HepG2 (cell line): ENCODE results near the gene MRI1. TPM values are rescaled to one million over a fixed set of nuclear protein-coding genes. Genes with fewer than 3 reads are reported as not detected.

ENCODE experiments used
- ATAC-seq: fragments of 200-7000 bp; cut with Tn5 transposase; 3 replicates; pipeline ENCODE4 v1.9.1; 2020; ENCODE audit warnings: mild to moderate bottlenecking, moderate library complexity
- BruUV-seq: library from RNA; stranded (reverse); fragments of 400-500 nt; replicated peaks from 2 replicates; lab custom pipeline; 2021; lab: Mats Ljungman, UMichigan
- CTCF ChIA-PET: fragments of 300-600 bp; formaldehyde crosslinking; extraction: SDS; loops from one replicate; lab custom pipeline; 2021; ENCODE audit warnings: low total read pairs, inconsistent platforms, low intra/inter-chr PET ratio; lab: Yijun Ruan, JAX
- POLR2A ChIA-PET: fragments of 350-600 bp; sonication (Branson Sonifier 250); formaldehyde crosslinking; loops from one replicate; lab custom pipeline; 2020; ENCODE audit warnings: antibody characterized with exemption, inconsistent platforms; lab: Yijun Ruan, JAX
- DNase-seq: peaks from one replicate; pipeline ENCODE4 v3.0.0-alpha.2; 2015; ENCODE audit warnings: low spot score
- FAIRE-seq: peaks from 3 replicates; lab custom pipeline; 2011; peaks lifted over from hg19 to GRCh38; lab: Jason Lieb, UNC
- H2AFZ ChIP-seq: one replicate; pipeline ENCODE4 v1.6.1; 2011; ENCODE audit warnings: low read length, inconsistent platforms
- H3K27ac ChIP-seq: fragments of 300-600 bp; 3 replicates; pipeline ENCODE4 v1.8.0; 2011; ENCODE audit warnings: mixed run types, mild to moderate bottlenecking, mixed read lengths, low read length, inconsistent platforms; ENCODE audit not compliant: insufficient read depth; ENCODE audit errors: extremely low read length
- H3K27me3 ChIP-seq, 2 experiments: fragments of 200-600 bp in 1 of 2; 2 replicates in 1 of 2; 3 replicates in 1 of 2; pipeline versions ENCODE4 v1.6.0 to v1.8.0; 2011; ENCODE audit warnings: low read length in 2 of 2, mild to moderate bottlenecking in 2 of 2, moderate library complexity in 2 of 2, inconsistent platforms in 1 of 2; ENCODE audit not compliant: insufficient read depth in 2 of 2, control insufficient read depth in 1 of 2
- H3K36me3 ChIP-seq, 2 experiments: fragments of 200-600 bp in 1 of 2; replicated peaks in 1 of 2; 2 replicates in 1 of 2; 3 replicates in 1 of 2; pipeline versions ENCODE4 v1.5.1 to v1.8.0; 2011; ENCODE audit warnings: low read length in 2 of 2, inconsistent platforms in 1 of 2; ENCODE audit not compliant: insufficient read depth in 2 of 2, control insufficient read depth in 1 of 2
- H3K4me1 ChIP-seq: 2 replicates; pipeline ENCODE4 v1.5.1; 2012; ENCODE audit warnings: low read length, inconsistent platforms; ENCODE audit not compliant: insufficient read depth
- H3K4me2 ChIP-seq: 2 replicates; pipeline ENCODE4 v1.6.0; 2011; ENCODE audit warnings: low read depth, low read length, inconsistent platforms
- H3K4me3 ChIP-seq, 3 experiments: fragments of 200-600 bp in 1 of 3; sonication (generic), shearing (Covaris generic) in 1 of 3; replicated peaks in 1 of 3; 2 replicates each; pipeline ENCODE4 v1.5.1; 2011 to 2016; ENCODE audit warnings: low read length in 3 of 3, inconsistent platforms in 2 of 3, low read depth in 2 of 3, mild to moderate bottlenecking in 2 of 3, control low read depth in 1 of 3, mixed read lengths in 1 of 3; ENCODE audit not compliant: insufficient read depth in 1 of 3
- H3K79me2 ChIP-seq: one replicate; pipeline ENCODE4 v1.6.1; 2011; ENCODE audit warnings: low read length, inconsistent platforms; ENCODE audit not compliant: insufficient read depth
- H3K9ac ChIP-seq: 2 replicates; pipeline ENCODE4 v1.6.0; 2011; ENCODE audit warnings: mild to moderate bottlenecking, low read depth, low read length, inconsistent platforms; ENCODE audit not compliant: insufficient read depth
- H3K9me3 ChIP-seq: 2 replicates; pipeline ENCODE4 v1.5.1; 2012; ENCODE audit warnings: mild to moderate bottlenecking, low read length
- H4K20me1 ChIP-seq: 2 replicates; pipeline ENCODE4 v1.6.0; 2011; ENCODE audit warnings: inconsistent platforms, mild to moderate bottlenecking, low read length, moderate library complexity; ENCODE audit not compliant: insufficient read depth
- BATF2 ChIP-seq: sonication (generic); formaldehyde crosslinking; IDR thresholded peaks from 2 replicates; pipeline ENCODE4 v1.8.0; 2022; ENCODE audit warnings: mild to moderate bottlenecking, missing genetic modification reagents, moderate library complexity
- DNMT3B ChIP-seq: conservative IDR thresholded peaks from 2 replicates; pipeline ENCODE4 v1.6.1; 2016; ENCODE audit warnings: missing biosample characterization, control low read depth
- KIAA2018 ChIP-seq: sonication (generic); formaldehyde crosslinking; IDR thresholded peaks from 2 replicates; pipeline ENCODE4 v1.5.0; 2020; ENCODE audit warnings: mild to moderate bottlenecking, missing genetic modification reagents, borderline replicate concordance
- PAF1 ChIP-seq: IDR thresholded peaks from 2 replicates; pipeline ENCODE4 v1.6.1; 2016; ENCODE audit warnings: missing genetic modification reagents, missing compliant biosample characterization
- ZBTB38 ChIP-seq: sonication (generic); formaldehyde crosslinking; IDR thresholded peaks from 2 replicates; pipeline ENCODE4 v1.5.1; 2020; ENCODE audit warnings: mild to moderate bottlenecking, missing genetic modification reagents
- ZNF280B ChIP-seq: sonication (generic); formaldehyde crosslinking; IDR thresholded peaks from 2 replicates; pipeline ENCODE4 v1.5.0; 2020; ENCODE audit warnings: missing genetic modification reagents, mild to moderate bottlenecking, borderline replicate concordance
- ZNF3 ChIP-seq: IDR thresholded peaks from 2 replicates; pipeline ENCODE4 v1.7.0; 2017; ENCODE audit warnings: inconsistent platforms
- ZNF770 ChIP-seq: sonication (generic); formaldehyde crosslinking; IDR thresholded peaks from 2 replicates; pipeline ENCODE4 v1.5.0; 2020; ENCODE audit warnings: mild to moderate bottlenecking, missing genetic modification reagents
- WGBS: methylation state at CpG from one replicate; pipeline ENCODE4 v1.1.6; 2017; ENCODE audit warnings: low lambda C conversion rate; 5-methylcytosine and 5-hydroxymethylcytosine counted together
- in situ Hi-C: cut with HindIII; loops from 2 replicates; pipeline ENCODE4 v1.10.0; 2017; ENCODE audit warnings: low pct_unique_long_range_greater_than_20kb; ENCODE audit not compliant: extremely low pct_ligation_motif_present
- intact Hi-C: fragments of 100-400 bp; cut with micrococcal nuclease; formaldehyde crosslinking; loops from one replicate; pipeline ENCODE4 v1.10.0; 2022; ENCODE audit not compliant: unreplicated experiment
- polyA plus RNA-seq, 8 experiments: library from polyadenylated mRNA; depleted of rRNA in 3 of 8; stranded (reverse) in 7 of 8; unstranded in 1 of 8; fragments of >200 nt; fragmentation: Illumina TruSeq in 4 of 8; extraction: Trizol in 4 of 8; gene quantifications; 2 replicates each; pipeline versions ENCODE4 v1.2.1 to v1.2.3, GENCODE V29; 2011 to 2016; ENCODE audit warnings: low read depth in 4 of 8, missing spikeins in 1 of 8, mixed read lengths in 1 of 8; ENCODE audit not compliant: insufficient read depth in 1 of 8
- total RNA-seq, 5 experiments: library from RNA; depleted of rRNA; stranded (reverse); fragments of >200 nt; fragmentation: Illumina TruSeq; extraction: Trizol; gene quantifications; 2 replicates each; pipeline ENCODE4 v1.2.3, GENCODE V29; 2016; ENCODE audit warnings: low read depth in 1 of 5

The MRI1 gene
- total and polyA plus RNA-seq, 2 of the 13 experiments (the other 11 are each of a cell fraction or from before 2014, with no cell fraction given), result 20.1 to 20.6 TPM

- H3K9me3 ChIP-seq, result no peaks in the 10 kb centered on the region
- ATAC-seq, result peak; percentile 100
- ChIA-PET CTCF (no interaction called here), POLR2A (interaction anchor here (0.6 to 3.0 kb wide), 14 partner anchors 10 to 579 kb away, joined by 3 to 43 read pairs (median 4); partner anchors contain the start of genes ASF1B, C19orf53, MRI1 and ZSWIM4)
- H3K4me1 ChIP-seq, result peaks cover 33% of the 10 kb centered on the region
- peak; percentile 95 for DNase-seq
- H2AFZ ChIP-seq, result no peak overlapping the region
- H3K4me3 ChIP-seq, result peak overlapping the region; percentile 70 to 83 (median 79)
- in situ Hi-C loops, result no loop called here
- H3K27ac ChIP-seq, result peak overlapping the region; percentile 78
- H3K36me3 ChIP-seq, result no peaks in the 10 kb centered on the region
- peaks cover 6% of the 10 kb centered on the region for H3K79me2 ChIP-seq
- H4K20me1 ChIP-seq, result no peaks in the 10 kb centered on the region
- peak overlapping the region; percentile 94 for H3K4me2 ChIP-seq
- peak overlapping the region; percentile 97 for H3K9ac ChIP-seq
- intact Hi-C loops, result loop anchor here (1.0 kb wide), 1 partner anchor 16 kb away; a partner anchor contains a TSS
- 2% methylated on average over 24 of the region's 39 CpGs for WGBS
- TSS peak; percentile 100 for BruUV-seq
- FAIRE-seq, result peak; percentile 87
- no peaks in the 10 kb centered on the region for H3K27me3 ChIP-seq
- no peak for TF ChIP-seq DNMT3B (CRISPR knock-in tag)
- no peak for TF ChIP-seq KIAA2018 (CRISPR knock-in tag)
- no peak for TF ChIP-seq ZNF770 (CRISPR knock-in tag)
- TF ChIP-seq ZNF280B (CRISPR knock-in tag), result no peak
- 0 out of 2 replicates have a peak, but pooled peaks have one; percentile 19 for TF ChIP-seq ZBTB38 (CRISPR knock-in tag)
- TF ChIP-seq PAF1, result no peak
- no peak for TF ChIP-seq ZNF3 (CRISPR knock-in tag)
- TF ChIP-seq BATF2 (CRISPR knock-in tag), result no peak
These were observed 33.0 kb upstream of the MRI1 start for GRCh38 chr19:13731147-13731964.
